ENCODE data around the gene OR2T35. TPM values are rescaled to one million over a fixed set of nuclear protein-coding genes. Genes with fewer than 3 reads are reported as not detected.

OR2T35 gene
- total RNA-seq, 1 donor from 2014 or later = under 0.01 TPM

DNA sequence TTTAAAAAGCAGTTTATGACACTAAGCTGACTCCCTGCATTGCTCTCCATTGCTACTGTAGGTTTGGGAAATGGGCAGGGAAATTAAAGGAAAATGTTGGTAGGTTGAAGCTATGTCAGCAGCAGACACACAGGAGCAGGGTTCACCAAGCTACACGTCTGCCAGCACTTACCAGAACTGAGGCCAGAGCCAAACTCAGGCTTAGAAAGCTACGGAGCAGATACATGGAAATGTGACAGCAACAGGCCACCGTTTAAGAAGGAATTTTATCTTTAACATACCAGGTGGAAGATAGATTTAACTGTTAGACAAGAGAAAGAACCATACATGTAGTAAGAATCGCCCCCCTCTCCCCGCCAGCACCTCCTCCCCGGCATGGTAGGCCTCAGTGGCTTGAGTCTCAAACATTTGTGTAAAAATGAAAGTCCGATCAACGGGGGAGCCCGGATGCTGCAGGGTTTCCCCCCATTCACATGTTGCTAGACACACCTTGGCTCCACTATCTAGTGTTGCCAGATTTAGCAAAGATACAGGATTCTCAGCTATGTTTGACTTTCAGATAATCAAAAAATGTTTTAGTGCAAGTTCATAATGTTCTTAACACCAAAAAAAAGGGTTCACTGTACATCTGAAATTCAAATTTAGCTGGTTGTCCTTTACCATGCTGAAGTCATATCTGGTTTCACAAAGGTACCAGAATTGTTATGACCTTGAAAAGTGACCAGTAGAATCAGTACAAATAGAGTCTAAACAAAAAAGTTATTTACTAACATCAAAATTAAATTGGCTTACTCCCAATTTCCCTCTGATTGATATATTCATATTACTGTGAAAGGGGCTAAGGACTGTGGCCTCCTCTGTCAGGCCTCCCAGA is 16.9 kb downstream of the OR2T35 start:
- DNase-seq (ENCODE audit: low spot score in 2 of 2) (no peak), FAIRE-seq (no peak)

DNA sequence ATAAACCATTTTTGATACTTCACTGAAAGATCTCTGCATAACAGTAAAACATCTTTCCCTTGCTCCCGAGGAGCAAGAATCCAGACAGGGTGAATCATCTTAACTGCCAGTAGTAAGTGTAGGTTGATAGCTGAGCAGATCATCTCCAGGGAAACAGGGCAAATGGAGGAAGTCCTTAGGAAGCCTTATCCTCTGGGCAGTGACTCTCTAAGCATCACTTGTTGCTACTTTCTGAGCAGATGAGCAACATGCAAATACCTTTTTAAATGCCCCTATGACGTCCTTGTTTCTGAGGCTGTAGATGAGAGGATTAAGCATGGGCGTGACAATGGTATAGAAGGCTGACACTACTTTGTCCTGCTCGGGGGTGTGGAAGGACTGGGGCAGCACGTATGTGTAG is 19.1 kb downstream of the OR2T35 start:
- DNase-seq (ENCODE audit: low spot score in 2 of 2) (no peak), FAIRE-seq (no peak)

DNA sequence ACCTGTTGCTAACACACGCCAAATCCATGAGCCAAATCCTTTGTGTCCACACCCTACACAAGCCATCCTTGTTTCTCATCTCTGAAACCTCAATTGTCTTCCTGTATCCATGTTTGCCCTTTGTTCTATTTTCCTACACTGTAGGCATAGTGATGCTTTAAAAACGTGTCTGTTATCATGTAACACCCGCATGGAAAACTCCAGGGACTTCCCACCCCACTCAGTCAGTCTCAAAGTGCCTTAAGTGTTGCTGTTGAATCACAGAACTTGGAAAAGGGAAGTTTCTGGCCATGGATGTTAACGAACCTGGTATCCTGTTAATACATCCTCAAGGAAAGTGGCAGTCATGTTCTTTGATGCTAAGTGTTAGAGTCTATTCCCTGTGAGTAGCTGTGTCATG is 19.9 kb downstream of the OR2T35 start:
- DNase-seq (ENCODE audit: low spot score in 2 of 2) (no peak), FAIRE-seq (no peak)

DNA sequence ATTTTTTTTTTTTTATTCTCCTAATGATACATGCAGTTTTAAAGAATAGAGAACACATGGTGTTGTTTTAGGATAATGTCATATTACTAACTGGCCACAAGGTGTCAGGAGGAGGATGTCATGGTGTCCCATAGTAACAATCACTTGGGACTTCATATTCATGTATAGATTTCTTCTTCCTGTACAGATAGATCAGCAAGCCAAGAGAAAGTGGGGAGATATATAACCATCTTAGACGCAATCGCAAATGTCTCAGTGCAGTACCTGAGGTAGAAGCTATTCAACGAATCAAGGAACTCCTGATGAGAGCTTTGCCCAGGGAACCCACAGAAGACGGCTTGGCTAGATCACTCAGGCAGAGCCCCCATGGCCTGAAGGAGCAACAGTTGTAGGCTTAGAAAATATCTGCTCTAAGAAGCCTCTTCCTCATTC is 22.5 kb downstream of the OR2T35 start:
- peak in 1 of 2 donors; percentile 13 for DNase-seq (ENCODE audit: low spot score in 2 of 2)
- peak; percentile 66 for FAIRE-seq

DNA sequence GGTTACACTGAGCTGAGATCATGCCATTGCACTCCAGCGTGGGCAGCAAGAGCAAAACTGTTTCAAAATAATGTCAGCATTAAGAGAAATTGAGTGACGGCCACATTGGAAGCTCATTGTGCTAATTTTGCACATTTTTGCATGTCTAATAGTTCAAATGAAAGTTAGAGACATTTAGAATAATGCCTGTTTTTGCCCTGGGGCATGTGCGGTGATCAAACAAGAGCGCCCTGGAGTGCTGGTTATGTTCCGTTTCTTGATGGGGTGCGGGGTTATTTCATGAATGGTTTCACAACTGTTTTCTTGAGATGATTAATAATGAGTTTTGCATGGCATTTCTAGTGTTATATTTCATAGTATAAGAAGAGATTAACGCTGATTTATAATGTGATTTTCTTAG is 23.3 kb downstream of the OR2T35 start:
- DNase-seq (ENCODE audit: low spot score in 2 of 2) (no peak), FAIRE-seq (no peak)

DNA sequence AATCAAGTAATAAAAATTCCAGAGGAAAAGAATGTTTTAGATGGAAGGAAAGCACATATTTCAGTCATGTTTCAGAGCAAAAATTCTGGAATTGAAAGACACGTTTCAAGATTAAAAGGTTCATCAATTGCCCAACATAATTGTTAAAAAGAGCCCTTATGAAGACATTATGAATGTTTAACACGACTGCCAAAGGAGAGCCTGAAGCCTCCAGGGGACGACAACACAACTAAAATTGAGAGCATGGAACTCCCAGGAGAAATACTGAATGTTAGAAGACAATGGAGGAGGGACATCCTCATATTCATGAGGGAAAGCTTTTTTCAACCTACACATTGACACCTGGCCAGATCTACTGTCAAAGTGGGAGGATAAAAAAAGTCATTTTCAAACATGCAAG is 26.2 kb downstream of the OR2T35 start:
- DNase-seq (ENCODE audit: low spot score in 2 of 2) = no peak
- FAIRE-seq = no peak

DNA sequence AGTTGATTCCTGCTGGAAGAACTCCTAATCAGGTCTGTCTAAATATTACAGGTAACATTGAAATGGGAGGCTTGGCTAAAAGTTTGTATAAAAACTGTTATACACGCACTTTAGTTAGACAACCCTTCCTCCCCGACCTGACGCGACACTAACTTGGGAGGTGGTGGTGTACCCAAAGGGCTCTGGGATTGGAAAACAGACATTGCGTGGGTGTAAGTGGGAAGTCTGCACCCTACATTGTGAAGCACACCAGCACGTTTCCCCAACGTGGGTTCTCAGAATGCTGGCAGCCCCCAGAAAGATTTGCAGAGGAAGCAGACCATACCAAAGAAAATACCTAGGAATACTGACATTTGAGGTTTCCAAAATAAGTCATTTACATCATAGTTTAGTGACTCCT is 27.0 kb downstream of the OR2T35 start:
- FAIRE-seq = no peak
- DNase-seq (ENCODE audit: low spot score in 2 of 2) = no peak

DNA sequence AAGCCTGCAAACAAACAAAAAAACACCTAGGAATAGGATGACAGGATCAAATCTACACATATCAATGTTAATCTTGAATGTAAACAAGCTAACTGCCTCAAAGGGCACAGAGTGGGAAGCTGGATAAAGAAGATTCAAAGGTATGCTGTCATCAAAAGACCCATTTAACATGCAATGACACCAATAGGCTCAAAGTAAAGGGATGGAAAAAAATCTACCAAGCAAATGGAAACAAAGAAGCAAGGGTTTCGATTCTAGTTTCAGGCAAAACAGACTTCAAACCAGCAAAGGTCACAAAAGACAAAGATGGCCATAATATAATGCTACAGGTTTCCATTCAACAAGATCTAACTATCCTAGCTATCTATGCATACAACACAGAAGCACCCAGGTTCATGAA is 31.3 kb downstream of the OR2T35 start:
- no peak for DNase-seq (ENCODE audit: low spot score in 2 of 2)

DNA sequence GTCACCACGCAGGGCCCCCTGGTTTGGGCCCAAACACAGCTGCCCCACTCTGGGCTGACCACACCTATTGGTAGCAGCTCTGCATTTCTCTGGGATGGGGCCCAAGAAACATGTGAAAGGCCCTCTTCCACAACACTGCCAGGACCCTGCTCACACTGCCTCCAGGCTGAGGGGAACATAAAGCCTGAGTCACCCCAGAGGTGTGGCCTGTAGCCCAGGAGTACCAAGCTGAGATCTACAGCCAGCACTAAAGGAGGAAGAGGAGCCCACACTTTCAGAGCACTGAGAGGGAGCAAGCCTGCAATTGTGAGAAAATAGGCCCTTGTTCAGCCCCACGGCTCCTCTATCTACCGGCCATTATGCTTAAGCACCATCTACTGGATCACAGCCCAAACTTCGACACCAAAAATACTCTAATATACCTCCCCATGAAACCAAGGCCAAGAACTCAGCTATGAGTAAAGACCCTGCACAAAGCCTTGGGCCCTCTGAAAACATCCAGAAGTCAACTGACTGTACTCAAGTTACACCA is 33.1 kb downstream of the OR2T35 start:
- FAIRE-seq = no peak
- DNase-seq (ENCODE audit: low spot score in 2 of 2) = no peak

More for the DNA sequence above, 31.3 kb downstream of the OR2T35 start:
- no peak for FAIRE-seq

DNA sequence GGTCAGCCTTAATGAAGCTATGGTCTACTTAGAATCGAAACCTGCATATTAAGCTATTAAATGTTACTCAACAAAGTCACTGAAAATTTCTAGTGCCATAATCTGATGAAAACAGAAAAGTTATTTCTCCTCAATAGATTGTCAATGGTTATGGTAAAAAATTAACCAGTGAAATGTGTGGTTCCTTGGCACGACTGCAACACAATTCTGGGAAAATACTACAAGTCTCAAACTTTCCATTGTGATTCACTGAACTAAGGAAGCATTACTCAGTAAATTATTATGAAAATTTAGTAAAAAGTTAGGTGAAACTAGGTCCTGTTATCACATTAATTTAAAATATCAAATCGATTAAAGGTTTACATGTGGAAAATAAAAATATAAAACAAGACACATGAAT is 34.8 kb downstream of the OR2T35 start:
- FAIRE-seq = no peak
- no peak for DNase-seq (ENCODE audit: low spot score in 2 of 2)

DNA sequence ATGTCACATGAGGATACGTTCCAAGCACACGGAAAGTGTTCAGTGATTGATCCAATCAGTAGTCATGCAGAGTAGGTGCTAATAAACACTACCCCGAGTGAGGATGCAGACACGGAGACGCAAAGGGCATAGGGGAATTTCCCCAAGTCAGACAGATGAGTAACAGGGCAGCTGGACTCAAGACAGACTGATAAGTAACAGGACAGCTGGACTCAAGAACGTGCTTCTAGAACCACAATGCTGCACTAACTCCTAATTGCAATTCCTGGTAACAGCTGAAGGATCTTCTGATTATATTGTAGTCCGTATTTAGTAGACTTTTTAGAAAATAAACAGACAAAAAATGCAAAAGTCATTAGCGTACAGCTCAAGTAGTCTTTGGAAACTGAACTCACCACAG is 45.7 kb downstream of the OR2T35 start:
- DNase-seq (ENCODE audit: low spot score in 2 of 2) (no peak), FAIRE-seq (no peak)

DNA sequence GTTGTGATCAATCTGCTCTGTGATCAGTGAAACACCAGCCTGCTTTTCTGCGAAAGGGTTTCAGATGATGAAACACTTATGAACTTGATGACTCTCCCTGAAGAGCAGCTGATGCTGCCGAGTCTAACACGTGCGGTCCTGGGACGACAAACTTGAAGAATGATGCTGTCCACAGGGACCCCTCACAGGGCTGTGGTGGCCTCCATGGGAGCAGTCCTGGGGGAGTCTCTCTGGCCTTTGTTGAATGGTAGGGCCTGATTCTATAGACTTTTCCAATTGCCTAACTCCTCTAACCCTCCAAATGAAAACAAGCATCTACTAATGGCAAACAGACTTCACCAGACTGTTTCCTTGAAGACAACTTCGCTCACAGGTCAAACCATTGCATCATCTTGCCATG is 47.5 kb downstream of the OR2T35 start, which contains the start of gene OR2T10:
TSS of gene OR2T10 (minus strand) at position 112 of the 400 bp plus-strand sequence. CDS start 3,932 bp downstream, outside the sequence.
- no peak for FAIRE-seq
- no peak for DNase-seq (ENCODE audit: low spot score in 2 of 2)

DNA sequence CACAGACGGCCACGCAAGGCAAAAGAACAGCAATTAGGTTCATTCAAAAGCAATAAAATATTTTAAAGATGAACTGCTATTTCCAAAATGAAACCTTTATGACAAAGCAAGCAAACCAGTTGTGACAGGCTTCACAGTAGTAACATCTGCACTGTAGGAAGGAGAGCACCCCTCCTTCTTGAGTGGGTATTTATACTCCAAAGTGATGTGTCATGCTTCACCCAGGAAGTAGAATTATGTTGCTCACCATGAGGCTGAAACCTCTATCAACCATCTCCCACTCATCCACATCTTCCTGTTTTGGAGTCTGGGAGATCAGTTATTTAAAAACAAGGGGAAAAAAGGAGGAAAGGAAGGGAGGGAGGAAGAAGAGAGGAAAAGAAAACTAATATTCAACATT is 48.5 kb downstream of the OR2T35 start:
- DNase-seq (ENCODE audit: low spot score in 2 of 2) (no peak), FAIRE-seq (no peak)

DNA sequence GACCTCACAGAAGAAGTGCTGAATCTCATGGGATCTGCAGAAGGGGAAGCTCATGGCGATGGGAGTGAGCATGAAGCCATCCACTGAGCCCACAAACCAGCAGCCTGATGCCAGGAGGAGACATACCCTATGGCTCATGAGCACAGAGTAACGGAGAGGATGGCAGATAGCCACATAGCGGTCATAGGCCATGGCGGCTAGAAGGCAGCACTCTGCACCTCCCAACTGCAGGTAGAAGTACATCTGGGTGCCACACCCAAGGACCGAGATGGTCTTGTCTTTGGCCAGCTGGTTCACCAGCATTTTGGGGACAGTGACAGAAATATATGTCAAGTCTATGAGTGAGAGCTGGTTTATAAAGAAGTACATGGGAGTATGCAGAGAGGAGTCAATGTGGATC is 51.9 kb downstream of the OR2T35 start:
- FAIRE-seq (no peak), DNase-seq (ENCODE audit: low spot score in 2 of 2) (no peak)

DNA sequence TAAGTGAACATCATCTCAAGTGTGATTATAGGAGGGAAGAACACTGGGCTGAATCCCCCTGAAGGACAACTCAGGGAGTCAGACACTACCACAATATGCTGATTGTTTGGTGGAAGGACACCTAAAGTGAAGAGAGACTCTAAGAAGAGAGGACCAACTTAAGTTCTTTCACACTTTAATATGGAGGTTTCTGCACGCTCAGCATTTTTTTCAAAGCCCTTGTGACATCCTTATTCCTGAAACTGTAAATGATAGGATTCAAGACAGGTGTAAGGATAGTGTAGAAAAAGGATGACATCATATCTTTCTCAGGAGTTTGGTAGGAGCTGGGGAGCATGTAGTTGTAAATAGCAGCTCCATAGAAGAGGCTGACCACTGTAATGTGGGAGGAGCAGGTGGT is 52.4 kb downstream of the OR2T35 start:
- no peak for DNase-seq (ENCODE audit: low spot score in 2 of 2)
- FAIRE-seq = no peak

DNA sequence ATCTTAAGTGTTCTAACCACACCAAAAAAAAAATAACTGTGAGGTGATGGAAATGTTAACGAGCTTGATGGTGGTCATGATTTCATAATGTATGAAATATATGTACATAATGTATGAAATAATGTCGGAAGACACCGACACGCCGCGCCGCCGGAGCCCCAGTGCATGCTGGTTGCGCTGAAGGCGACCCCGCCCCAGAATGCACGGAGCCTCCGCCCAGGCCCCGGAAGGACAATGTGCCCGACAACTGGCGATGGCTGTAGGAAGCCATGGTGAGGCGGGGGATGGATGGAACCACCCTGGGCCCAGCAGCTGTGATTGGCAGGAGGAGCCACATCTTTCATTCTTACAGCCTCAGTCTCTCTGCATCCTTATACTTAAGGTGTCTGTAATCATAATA is 55.0 kb downstream of the OR2T35 start:
- DNase-seq (ENCODE audit: low spot score in 2 of 2) = no peak
- FAIRE-seq = no peak

DNA sequence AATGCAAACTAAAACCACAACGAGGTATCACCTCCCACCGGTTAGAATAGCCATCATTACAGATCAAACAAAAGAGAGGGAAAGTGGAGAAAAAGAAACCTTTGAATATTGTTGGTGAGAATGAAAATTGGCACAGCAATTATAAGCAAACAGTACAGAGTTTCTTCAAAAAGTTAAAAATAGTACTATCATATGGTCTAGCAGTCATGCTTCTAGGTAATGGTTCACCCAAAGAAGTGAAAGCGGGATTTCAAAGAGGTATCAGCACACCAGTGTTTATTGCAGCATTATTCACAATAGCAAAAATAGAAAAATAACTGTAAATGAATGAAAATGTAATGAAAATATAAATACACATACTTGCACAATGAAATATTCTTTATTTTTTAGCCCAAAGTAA is 55.7 kb downstream of the OR2T35 start:
- no peak for DNase-seq (ENCODE audit: low spot score in 2 of 2)
- no peak for FAIRE-seq

Small RNAs within 50 kb of the gene (small RNA-seq; reads per million reads assigned to genes)
- gene RF00019 = not detected

Other genes starting within 250 kb of the OR2T35 start
- not detected for gene OR2T1, start 242.2 kb downstream of the OR2T35 start, total RNA-seq
- gene OR2T2, start 199.6 kb downstream of the OR2T35 start, total RNA-seq = not detected
- not detected for gene OR2T3, start 171.9 kb downstream of the OR2T35 start, total RNA-seq
- not detected for gene OR2T5, start 156.7 kb downstream of the OR2T35 start, total RNA-seq
- gene OR2G6, start 137.2 kb downstream of the OR2T35 start, total RNA-seq = not detected
- gene OR2T29, start 82.5 kb downstream of the OR2T35 start, total RNA-seq = not detected
- not detected for gene OR2T34, start 70.5 kb downstream of the OR2T35 start, total RNA-seq
- gene OR2T10, start 47.6 kb downstream of the OR2T35 start, total RNA-seq = not detected
- gene OR2T11, start 10.2 kb downstream of the OR2T35 start, total RNA-seq = not detected
- gene OR2T27, start 10.2 kb upstream of the OR2T35 start, total RNA-seq = not detected
- gene OR14I1, start 57.5 kb upstream of the OR2T35 start, total RNA-seq = not detected
- not detected for gene LYPD8, start 110.5 kb upstream of the OR2T35 start, total RNA-seq
- 31.4 TPM for gene SH3BP5L, start 180.6 kb upstream of the OR2T35 start, total RNA-seq
- 14.7 TPM for gene ZNF672, start 192.9 kb upstream of the OR2T35 start, total RNA-seq
- gene ZNF692, start 213.8 kb upstream of the OR2T35 start, total RNA-seq = 19.6 TPM

All from frontal cortex (tissue), 4 donors.